Sigmoid colon (tissue), 7 donors: ENCODE measurements around the gene EEA1. TPM values are rescaled to one million over a fixed set of nuclear protein-coding genes. Genes with fewer than 3 reads are reported as not detected.

ENCODE experiments used
- DNase-seq: peaks from one replicate; pipeline ENCODE4 v3.0.0-alpha.2; 2019
- H3K27ac ChIP-seq, 4 donors: fragments of 200-600 bp; sonication (generic); one replicate each; pipeline ENCODE4 v1.5.1; 2016 to 2019; ENCODE audit warnings: mild to moderate bottlenecking in 1 of 4
- H3K27me3 ChIP-seq, 3 donors: fragments of 200-600 bp; sonication (generic); one replicate each; pipeline ENCODE4 v1.5.1; 2019; ENCODE audit warnings: mild to moderate bottlenecking in 1 of 3
- H3K36me3 ChIP-seq, 4 donors: fragments of 200-600 bp; sonication (generic); one replicate each; pipeline ENCODE4 v1.5.1; 2016 to 2019
- H3K4me1 ChIP-seq, 4 donors: fragments of 200-600 bp; sonication (generic); one replicate each; pipeline ENCODE4 v1.5.1; 2017 to 2019
- H3K4me3 ChIP-seq, 4 donors: fragments of 200-600 bp; sonication (generic); one replicate each; pipeline ENCODE4 v1.5.1; 2017 to 2019; ENCODE audit warnings: mild to moderate bottlenecking in 2 of 4, moderate library complexity in 1 of 4
- H3K9me3 ChIP-seq, 4 donors: fragments of 200-600 bp in 3 of 4; sonication (generic) in 3 of 4; one replicate each; pipeline versions ENCODE4 v1.5.1 to v1.6.1; 2013 to 2019
- CTCF ChIP-seq, 4 experiments: fragments of 450-650 bp in 3 of 4; fragments of 200-600 bp in 1 of 4; IDR thresholded peaks; one replicate each; pipeline ENCODE4 v1.5.1; 2016 to 2019; ENCODE audit warnings: antibody characterized with exemption in 4 of 4, mild to moderate bottlenecking in 3 of 4, moderate library complexity in 2 of 4
- EP300 ChIP-seq, 4 donors: sonication (generic); formaldehyde crosslinking; IDR thresholded peaks; one replicate each; pipeline ENCODE4 v1.6.1; 2017; ENCODE audit warnings: antibody characterized with exemption in 4 of 4
- POLR2A ChIP-seq, 2 donors: fragments of 450-650 bp; IDR thresholded peaks; one replicate each; pipeline ENCODE4 v1.6.1; 2016; ENCODE audit warnings: antibody characterized with exemption in 2 of 2, mild to moderate bottlenecking in 2 of 2, moderate library complexity in 2 of 2
- POLR2AphosphoS5 ChIP-seq, 4 donors: sonication (generic); formaldehyde crosslinking; IDR thresholded peaks; one replicate each; pipeline ENCODE4 v1.6.1; 2017; ENCODE audit warnings: antibody characterized with exemption in 4 of 4
- WGBS, 2 donors: extraction: QIAGEN DNeasy Blood & Tissue Kit; methylation state at CpG; one replicate each; pipeline ENCODE4 v1.1.7; 2013; 5-methylcytosine and 5-hydroxymethylcytosine counted together
- intact Hi-C: fragments of 100-400 bp; cut with DNase I; formaldehyde crosslinking; loops from one replicate; pipeline ENCODE4 v1.15.1; 2023
- polyA plus RNA-seq, 3 donors: library from polyadenylated mRNA; stranded (reverse); fragments of 200-250 nt; gene quantifications; one replicate each; pipeline ENCODE4 v1.2.3, GENCODE V29; 2013
- total RNA-seq, 4 donors: library from RNA; depleted of rRNA; stranded (reverse); fragments of >200 nt; gene quantifications; one replicate each; pipeline ENCODE4 v1.1.0, GENCODE V29; 2016
- donor health status: healthy with polysubstance abuse.
- donor health status: Bipolar disorder and iron deficiency.
- donor health status: healthy.

EEA1 gene
- total and polyA plus RNA-seq, 7 donors: 3.0 to 40.2 (median 17.9) TPM

- no peak for DNase-seq
- TF ChIP-seq POLR2A (IDR thresholded peaks at IDR 0.05) (no peak), CTCF (IDR thresholded peaks at IDR 0.05) (no peak), EP300 (IDR thresholded peaks at IDR 0.05) (no peak)
- 17 to 58% methylated on average over 1 of the region's 1 CpG for whole genome bisulfite sequencing, 2 donors
- H3K27me3 ChIP-seq: no peaks in the 10 kb centered on the region
- intact Hi-C loops: no loop called here
- H3K4me1 ChIP-seq: peaks cover 0 to 11% (median 7%) of the 10 kb centered on the region in 4 donors
- no peak overlapping the region for H3K4me3 ChIP-seq
- H3K9me3 ChIP-seq: no peaks in the 10 kb centered on the region
- no peaks in the 10 kb centered on the region for H3K36me3 ChIP-seq
- H3K27ac ChIP-seq: no peak overlapping the region
Measured at GRCh38 chr12:92942905-92943304, 13.8 kb upstream of the EEA1 start.

GRCh38 chr12:92939116-92939515 is 10.0 kb upstream of the EEA1 start:
- no peak overlapping the region for H3K4me3 ChIP-seq
- H3K27me3 ChIP-seq: no peaks in the 10 kb centered on the region
- intact Hi-C loops: no loop called here
- H3K9me3 ChIP-seq: no peaks in the 10 kb centered on the region
- no peaks in the 10 kb centered on the region for H3K36me3 ChIP-seq
- DNase-seq: no peak
- H3K27ac ChIP-seq: no peak overlapping the region
- TF ChIP-seq POLR2AphosphoS5 (IDR thresholded peaks at IDR 0.05) (no peak), CTCF (IDR thresholded peaks at IDR 0.05) (no peak), POLR2A (IDR thresholded peaks at IDR 0.05) (no peak), EP300 (IDR thresholded peaks at IDR 0.05) (no peak)
- WGBS, 2 donors: 88 to 91% methylated on average over 1 of the region's 1 CpG
- H3K4me1 ChIP-seq: peaks cover 0 to 11% (median 7%) of the 10 kb centered on the region in 4 donors

- TF ChIP-seq POLR2AphosphoS5 (IDR thresholded peaks at IDR 0.05) (no peak), EP300 (IDR thresholded peaks at IDR 0.05) (no peak), POLR2A (IDR thresholded peaks at IDR 0.05) (no peak), CTCF (IDR thresholded peaks at IDR 0.05) (no peak)
- Histone ChIP-seq H3K36me3 (no peaks in the 10 kb centered on the region), H3K4me1 (peaks cover 0 to 11% (median 7%) of the 10 kb centered on the region in 4 donors), H3K27me3 (no peaks in the 10 kb centered on the region), H3K9me3 (no peaks in the 10 kb centered on the region), H3K27ac (no peak overlapping the region), H3K4me3 (no peak overlapping the region)
- DNase-seq: no peak
- intact Hi-C loops: no loop called here
- WGBS, 2 donors: 90 to 94% methylated on average over 4 of the region's 4 CpGs
Measured at GRCh38 chr12:92938638-92939037, 9.5 kb upstream of the EEA1 start.

GRCh38 chr12:92938018-92938417 is 8.9 kb upstream of the EEA1 start:
- Histone ChIP-seq H3K36me3 (no peaks in the 10 kb centered on the region), H3K4me1 (peaks cover 0 to 5% (median 3%) of the 10 kb centered on the region in 4 donors), H3K27me3 (no peaks in the 10 kb centered on the region), H3K27ac (no peak overlapping the region), H3K9me3 (no peaks in the 10 kb centered on the region), H3K4me3 (no peak overlapping the region)
- DNase-seq: no peak
- WGBS, 2 donors: 88 to 91% methylated on average over 3 of the region's 3 CpGs
- TF ChIP-seq POLR2A (IDR thresholded peaks at IDR 0.05) (no peak), EP300 (IDR thresholded peaks at IDR 0.05) (no peak), CTCF (IDR thresholded peaks at IDR 0.05) (no peak), POLR2AphosphoS5 (IDR thresholded peaks at IDR 0.05) (no peak)
- intact Hi-C loops: no loop called here

- DNase-seq: no peak
- Histone ChIP-seq H3K27ac (no peak overlapping the region), H3K27me3 (no peaks in the 10 kb centered on the region), H3K9me3 (no peaks in the 10 kb centered on the region), H3K4me1 (peaks cover 0 to 10% (median 3%) of the 10 kb centered on the region in 4 donors), H3K36me3 (no peaks in the 10 kb centered on the region), H3K4me3 (no peak overlapping the region)
- no peak for TF ChIP-seq POLR2AphosphoS5 (IDR thresholded peaks at IDR 0.05)
- TF ChIP-seq POLR2A (IDR thresholded peaks at IDR 0.05): no peak
- no peak for TF ChIP-seq EP300 (IDR thresholded peaks at IDR 0.05)
- no peak for TF ChIP-seq CTCF (IDR thresholded peaks at IDR 0.05)
- 90 to 95% methylated on average over 3 of the region's 3 CpGs for WGBS, 2 donors
- intact Hi-C loops: no loop called here
Measured at GRCh38 chr12:92933606-92934005, 4.5 kb upstream of the EEA1 start.
